B cell (primary cell): ENCODE measurements around the gene CTDP1. TPM values are rescaled to one million over a fixed set of nuclear protein-coding genes. Genes with fewer than 3 reads are reported as not detected.

ENCODE experiments used
- ATAC-seq: fragments of 200-7000 bp; cut with Tn5 transposase; one replicate; pipeline ENCODE4 v1.10.0; 2021; ENCODE audit warnings: low read depth, mild to moderate bottlenecking, moderate number of reproducible peaks, moderate library complexity
- CTCF ChIA-PET: fragments of 350-600 bp; sonication (Branson Sonifier 250); formaldehyde crosslinking; loops from one replicate; lab custom pipeline; 2021; ENCODE audit warnings: antibody characterized with exemption, inconsistent platforms; lab: Charles Lee
- POLR2A ChIA-PET: fragments of 350-600 bp; sonication (Branson Sonifier 250); formaldehyde crosslinking; loops from one replicate; lab custom pipeline; 2021; ENCODE audit warnings: antibody characterized with exemption; lab: Charles Lee
- DNase-seq: peaks from one replicate; pipeline ENCODE4 v3.0.0; 2013
- H2AFZ ChIP-seq: 2 replicates; pipeline ENCODE4 v1.6.1; 2012; ENCODE audit warnings: mild to moderate bottlenecking, low read depth, low read length; ENCODE audit not compliant: insufficient read depth, poor library complexity, severe bottlenecking
- H3K27ac ChIP-seq, 2 donors: 1 replicate in 1 of 2; 2 replicates in 1 of 2; pipeline ENCODE4 v1.5.1; 2012 to 2013; ENCODE audit warnings: low read length in 2 of 2, mild to moderate bottlenecking in 2 of 2, moderate library complexity in 1 of 2
- H3K27me3 ChIP-seq, 4 experiments: fragments of 200-600 bp in 1 of 4; sonication (generic) in 1 of 4; replicated peaks in 1 of 4; 1 replicate in 2 of 4; 2 replicates in 2 of 4; pipeline versions ENCODE4 v1.6.1 to v1.7.0; 2013 to 2016; ENCODE audit warnings: low read length in 3 of 4, mild to moderate bottlenecking in 2 of 4, mixed read lengths in 1 of 4, moderate library complexity in 1 of 4; ENCODE audit not compliant: insufficient read depth in 4 of 4, control insufficient read depth in 3 of 4; ENCODE audit errors: control extremely low read depth in 1 of 4
- H3K36me3 ChIP-seq, 2 experiments: replicated peaks in 1 of 2; 1 replicate in 1 of 2; 2 replicates in 1 of 2; pipeline versions ENCODE4 v1.6.1 to v1.7.1; 2013; ENCODE audit warnings: low read length in 1 of 2; ENCODE audit not compliant: insufficient read depth in 2 of 2, control insufficient read depth in 1 of 2; ENCODE audit errors: control extremely low read depth in 1 of 2, extremely low read depth in 1 of 2
- H3K4me1 ChIP-seq, 2 donors: fragments of 200-600 bp in 1 of 2; sonication (generic) in 1 of 2; 1 replicate in 1 of 2; 2 replicates in 1 of 2; pipeline versions ENCODE4 v1.5.1 to v1.6.1; 2013 to 2017; ENCODE audit warnings: low read length in 2 of 2; ENCODE audit not compliant: control insufficient read depth in 2 of 2, insufficient read depth in 2 of 2
- H3K4me2 ChIP-seq: replicated peaks from 2 replicates; pipeline ENCODE3; 2012; ENCODE audit warnings: mild to moderate bottlenecking, low read depth, low read length; ENCODE audit not compliant: poor library complexity, severe bottlenecking
- H3K4me3 ChIP-seq, 5 experiments: fragments of 200-600 bp in 1 of 5; sonication (generic) in 1 of 5; 1 replicate in 3 of 5; 2 replicates in 2 of 5; pipeline versions ENCODE4 v1.5.1 to v1.7.0; 2011 to 2016; ENCODE audit warnings: low read length in 4 of 5, mild to moderate bottlenecking in 4 of 5, low read depth in 2 of 5, control low read depth in 1 of 5, moderate library complexity in 1 of 5; ENCODE audit not compliant: insufficient read depth in 1 of 5; ENCODE audit errors: control extremely low read depth in 1 of 5, extremely low read depth in 1 of 5
- H3K79me2 ChIP-seq: fragments of 200-600 bp; sonication (generic); one replicate; pipeline ENCODE4 v1.6.0; 2016; ENCODE audit warnings: low read length; ENCODE audit not compliant: control insufficient read depth, insufficient read depth
- H3K9ac ChIP-seq: fragments of 200-600 bp; sonication (generic); 2 replicates; pipeline ENCODE4 v1.6.1; 2017; ENCODE audit warnings: mild to moderate bottlenecking, low read length, moderate library complexity
- H3K9me3 ChIP-seq, 3 donors: one replicate each; pipeline versions ENCODE4 v1.6.1 to v1.7.1; 2013; ENCODE audit warnings: low read length in 2 of 3; ENCODE audit not compliant: control insufficient read depth in 2 of 3, insufficient read depth in 1 of 3; ENCODE audit errors: control extremely low read depth in 1 of 3
- H4K20me1 ChIP-seq: 2 replicates; pipeline ENCODE4 v1.6.0; 2012; ENCODE audit warnings: mild to moderate bottlenecking, low read length; ENCODE audit not compliant: insufficient read depth, control insufficient read depth, poor library complexity, severe bottlenecking
- H3K27ac Mint-ChIP-seq: one replicate; pipeline ENCODE4 v1.8.0; 2021; ENCODE audit warnings: mixed read lengths
- H3K27me3 Mint-ChIP-seq: one replicate; pipeline ENCODE4 v1.8.0; 2021; ENCODE audit warnings: mixed read lengths
- H3K4me1 Mint-ChIP-seq: one replicate; pipeline ENCODE4 v1.8.0; 2021; ENCODE audit warnings: mixed read lengths
- H3K4me3 Mint-ChIP-seq: one replicate; pipeline ENCODE4 v1.8.0; 2021; ENCODE audit warnings: mixed read lengths
- H3K9me3 Mint-ChIP-seq: one replicate; pipeline ENCODE4 v1.8.0; 2022; ENCODE audit warnings: mixed read lengths; ENCODE audit not compliant: insufficient read depth
- CTCF ChIP-seq: fragments of 200-600 bp; IDR thresholded peaks from one replicate; pipeline ENCODE4 v1.8.0; 2022; ENCODE audit warnings: antibody characterized with exemption, mild to moderate bottlenecking
- EZH2 ChIP-seq: IDR thresholded peaks from 2 replicates; pipeline ENCODE4 v1.6.1; 2012; ENCODE audit warnings: borderline replicate concordance, low read depth, mild to moderate bottlenecking, moderate library complexity, low read length; ENCODE audit not compliant: insufficient read depth, poor library complexity, severe bottlenecking
- WGBS: methylation state at CpG from one replicate; pipeline ENCODE4 v1.1.5; 2013; ENCODE audit warnings: missing lambda C conversion rate; ENCODE audit not compliant: insufficient coverage; 5-methylcytosine and 5-hydroxymethylcytosine counted together
- intact Hi-C: fragments of 100-400 bp; cut with micrococcal nuclease; formaldehyde crosslinking; loops from one replicate; pipeline ENCODE4 v1.10.0; 2022
- polyA plus RNA-seq: library from polyadenylated mRNA; depleted of rRNA; stranded (reverse); fragments of >200 nt; gene quantifications from 2 replicates; pipeline ENCODE4 v1.2.3, GENCODE V29; 2012
- total RNA-seq, 2 donors: library from RNA; stranded (reverse); fragments of 120-200 nt in 1 of 2; gene quantifications; 1 replicate in 1 of 2; 2 replicates in 1 of 2; pipeline versions ENCODE4 v1.2.3 to v1.2.4, GENCODE V29; 2013 to 2022

CTDP1 gene
- total and polyA plus RNA-seq, 2 donors (not counting 1 experiment from before 2014, with no cell fraction given), result 14.3 to 33.3 TPM

GRCh38 chr18:79635427-79635726 is 44.2 kb upstream of the CTDP1 start:
- ChIA-PET POLR2A (no interaction called here), CTCF (no interaction called here)
- H3K27me3 ChIP-seq, result peaks cover 0 to 3% (median 0%) of the 10 kb centered on the region in 4 experiments

More at GRCh38 chr18:79635427-79635726, 44.2 kb upstream of the CTDP1 start:
- H3K4me3 Mint-ChIP-seq, result no peak overlapping the region
- no peaks in the 10 kb centered on the region for H3K36me3 ChIP-seq
- H3K9me3 ChIP-seq, result peaks cover 0 to 7% (median 0%) of the 10 kb centered on the region in 3 donors
- no peak overlapping the region for H2AFZ ChIP-seq
- H3K9me3 Mint-ChIP-seq, result peaks cover 4% of the 10 kb centered on the region
- DNase-seq (no peak), ATAC-seq (no peak)
- H3K4me1 Mint-ChIP-seq, result peaks cover 9% of the 10 kb centered on the region
- H3K4me1 ChIP-seq, result peaks cover 0 to 4% of the 10 kb centered on the region in 2 donors
- WGBS, result 98% methylated on average over 10 of the region's 15 CpGs
- no peak overlapping the region for H3K4me3 ChIP-seq
- H3K27me3 Mint-ChIP-seq, result no peaks in the 10 kb centered on the region
- H3K9ac ChIP-seq, result no peak overlapping the region
- no peaks in the 10 kb centered on the region for H4K20me1 ChIP-seq
- H3K27ac Mint-ChIP-seq, result peak overlapping the region; percentile 50
- no peaks in the 10 kb centered on the region for H3K79me2 ChIP-seq
- no peak overlapping the region for H3K4me2 ChIP-seq
- no peak overlapping the region for H3K27ac ChIP-seq
- intact Hi-C loops, result no loop called here
- TF ChIP-seq CTCF, result no peak
- no peak for TF ChIP-seq EZH2
